DMS 273 treated with DMSO at 0.1 percent for 48 hours (cell line): ENCODE measurements around the gene ZNF891.

Source experiments
- DNase-seq: peaks from one replicate; lab custom pipeline; 2025; lab: John Stamatoyannopoulos, UW

Gene ZNF891

GRCh38 chr12:133061954-133062353, 68.1 kb downstream of the ZNF891 start:
- no peak for DNase-seq

GRCh38 chr12:133058203-133059113, 71.6 kb downstream of the ZNF891 start:
- DNase-seq, result no peak

GRCh38 chr12:133057446-133057845, 72.6 kb downstream of the ZNF891 start:
- no peak for DNase-seq
